Smooth muscle cell (in vitro differentiated cells): ENCODE measurements around the gene HBS1L. TPM values are rescaled to one million over a fixed set of nuclear protein-coding genes. Genes with fewer than 3 reads are reported as not detected.

ENCODE experiments used
- DNase-seq: peaks from one replicate; lab custom pipeline; 2025; ENCODE audit not compliant: unreplicated experiment; lab: John Stamatoyannopoulos, UW
- H2AFZ ChIP-seq: fragments of 200-600 bp; sonication (generic); 2 replicates; pipeline ENCODE4 v1.6.0; 2016; ENCODE audit warnings: antibody characterized with exemption, low read depth, mild to moderate bottlenecking
- H3F3A ChIP-seq: fragments of 200-600 bp; sonication (generic); 2 replicates; pipeline ENCODE4 v1.6.0; 2017; ENCODE audit warnings: antibody characterized with exemption, low read depth
- H3K27ac ChIP-seq: fragments of 200-600 bp; sonication (generic); 2 replicates; pipeline ENCODE4 v1.5.1; 2016; ENCODE audit warnings: low read depth, mild to moderate bottlenecking
- H3K27me3 ChIP-seq: fragments of 200-600 bp; sonication (generic); 2 replicates; pipeline ENCODE4 v1.6.1; 2016; ENCODE audit warnings: low read depth, mild to moderate bottlenecking
- H3K36me3 ChIP-seq: fragments of 200-600 bp; sonication (generic); 2 replicates; pipeline ENCODE4 v1.5.1; 2016; ENCODE audit warnings: low read depth
- H3K4me1 ChIP-seq: fragments of 200-600 bp; sonication (generic); 2 replicates; pipeline ENCODE4 v1.5.1; 2016; ENCODE audit warnings: low read depth
- H3K4me2 ChIP-seq: fragments of 200-600 bp; sonication (generic); 2 replicates; pipeline ENCODE4 v1.6.0; 2016; ENCODE audit warnings: mild to moderate bottlenecking
- H3K4me3 ChIP-seq: fragments of 200-600 bp; sonication (generic); 2 replicates; pipeline ENCODE4 v1.5.1; 2016; ENCODE audit warnings: mild to moderate bottlenecking
- H3K79me2 ChIP-seq: fragments of 200-600 bp; sonication (generic); 2 replicates; pipeline ENCODE4 v1.6.0; 2016; ENCODE audit warnings: low read depth, mild to moderate bottlenecking
- H3K9ac ChIP-seq: fragments of 200-600 bp; sonication (generic); 2 replicates; pipeline ENCODE4 v1.6.0; 2016; ENCODE audit warnings: low read depth
- H3K9me3 ChIP-seq: fragments of 200-600 bp; sonication (generic); replicated peaks from 2 replicates; pipeline ENCODE4 v1.5.1; 2016; ENCODE audit warnings: low read depth
- H4K20me1 ChIP-seq: fragments of 200-600 bp; sonication (generic); 2 replicates; pipeline ENCODE4 v1.6.0; 2016; ENCODE audit warnings: low read depth
- CTCF ChIP-seq: fragments of 200-600 bp; sonication (generic); IDR thresholded peaks from 2 replicates; pipeline ENCODE4 v1.5.1; 2017; ENCODE audit warnings: borderline replicate concordance, mild to moderate bottlenecking, antibody characterized with exemption; ENCODE audit not compliant: insufficient read depth, poor library complexity, severe bottlenecking
- WGBS: methylation state at CpG from one replicate; pipeline ENCODE4 v1.1.7; 2016; ENCODE audit warnings: low lambda C conversion rate; 5-methylcytosine and 5-hydroxymethylcytosine counted together
- polyA plus RNA-seq: library from polyadenylated mRNA; unstranded; fragments of >200 nt; fragmentation: Nextera tagmentation; extraction: Ambion mirVana; gene quantifications from 2 replicates; pipeline ENCODE4 v1.2.1, GENCODE V29; 2016
- total RNA-seq: library from RNA; depleted of rRNA; stranded (reverse); fragments of >200 nt; gene quantifications from 2 replicates; pipeline ENCODE4 v1.2.3, GENCODE V29; 2014

HBS1L gene
- total and polyA plus RNA-seq, 2 experiments from 2014 or later = 64.3 to 84.8 TPM

GRCh38 chr6:135036731-135037420 lies 17.7 kb downstream of the HBS1L start:
- H2AFZ ChIP-seq = no peak overlapping the region
- H3K36me3 ChIP-seq = peaks cover 24% of the 10 kb centered on the region
- TF ChIP-seq CTCF = no peak
- no peaks in the 10 kb centered on the region for H3K27me3 ChIP-seq
- H3K9ac ChIP-seq = no peak overlapping the region
- no peak overlapping the region for H3K4me2 ChIP-seq
- peaks cover 71% of the 10 kb centered on the region for H4K20me1 ChIP-seq
- WGBS = 93% methylated on average over 5 of the region's 5 CpGs
- H3K4me1 ChIP-seq = no peaks in the 10 kb centered on the region
- no peak overlapping the region for H3K4me3 ChIP-seq
- peaks cover 36% of the 10 kb centered on the region for H3K79me2 ChIP-seq
- no peaks in the 10 kb centered on the region for H3F3A ChIP-seq
- H3K9me3 ChIP-seq = no peaks in the 10 kb centered on the region
- DNase-seq = no peak
- H3K27ac ChIP-seq = no peak overlapping the region

- WGBS = 99% methylated on average over 3 of the region's 3 CpGs
- Histone ChIP-seq H3K9ac (no peak overlapping the region), H4K20me1 (peaks cover 64% of the 10 kb centered on the region), H3K79me2 (peaks cover 35% of the 10 kb centered on the region), H3K27ac (no peak overlapping the region), H3K4me3 (no peak overlapping the region), H3K4me1 (no peaks in the 10 kb centered on the region), H3K9me3 (no peaks in the 10 kb centered on the region), H3K27me3 (no peaks in the 10 kb centered on the region), H2AFZ (no peak overlapping the region), H3K4me2 (no peak overlapping the region), H3F3A (no peaks in the 10 kb centered on the region), H3K36me3 (peaks cover 24% of the 10 kb centered on the region)
- DNase-seq = no peak
- no peak for TF ChIP-seq CTCF
Measured at GRCh38 chr6:135033238-135033637, 21.4 kb downstream of the HBS1L start.

GRCh38 chr6:135030532-135031178 lies 24.0 kb downstream of the HBS1L start:
- H3K36me3 ChIP-seq = peaks cover 5% of the 10 kb centered on the region
- peaks cover 74% of the 10 kb centered on the region for H4K20me1 ChIP-seq
- no peak overlapping the region for H3K4me2 ChIP-seq
- no peak overlapping the region for H3K4me3 ChIP-seq
- H2AFZ ChIP-seq = no peak overlapping the region
- H3K4me1 ChIP-seq = peaks cover 6% of the 10 kb centered on the region
- TF ChIP-seq CTCF = no peak
- DNase-seq = no peak
- H3K9me3 ChIP-seq = no peaks in the 10 kb centered on the region
- H3K9ac ChIP-seq = no peak overlapping the region
- H3K79me2 ChIP-seq = peaks cover 44% of the 10 kb centered on the region
- no peaks in the 10 kb centered on the region for H3F3A ChIP-seq
- no peaks in the 10 kb centered on the region for H3K27me3 ChIP-seq
- H3K27ac ChIP-seq = no peak overlapping the region
- 85% methylated on average over 5 of the region's 5 CpGs for WGBS
